Keratinocyte (primary cell): Measurements from ENCODE around the gene NPLOC4.

Experiments
- CTCF ChIP-seq, 3 experiments: IDR thresholded peaks in 1 of 3; conservative IDR thresholded peaks in 1 of 3; optimal IDR thresholded peaks in 1 of 3; 2 replicates in 2 of 3; 3 replicates in 1 of 3; pipeline versions ENCODE3 to v1.5.1; 2011; ENCODE audit warnings: low read length in 3 of 3, mild to moderate bottlenecking in 3 of 3, moderate library complexity in 2 of 3, control low read depth in 1 of 3, inconsistent platforms in 1 of 3; ENCODE audit not compliant: insufficient read depth in 2 of 3; ENCODE audit errors: extremely low read depth in 1 of 3
- EZH2 ChIP-seq: IDR thresholded peaks from one replicate; pipeline ENCODE4 v1.6.1; 2012; ENCODE audit warnings: inconsistent platforms, mild to moderate bottlenecking, low read length, moderate library complexity

- no peak for TF ChIP-seq CTCF (optimal IDR thresholded peaks at IDR 0.05 in 1 of 3, IDR thresholded peaks at IDR 0.05 in 1 of 3, conservative IDR thresholded peaks at IDR 0.05 in 1 of 3; ENCODE audit: extremely low read depth in 1 of 3, insufficient read depth in 2 of 3, low read length in 3 of 3)
- TF ChIP-seq EZH2: no peak
Observed at GRCh38 chr17:81682565-81683207, 45.8 kb upstream of the NPLOC4 start.
